PC-9 (cell line): Measurements from ENCODE around the gene PRR7. TPM values are rescaled to one million over a fixed set of nuclear protein-coding genes. Genes with fewer than 3 reads are reported as not detected.

Source experiments
- BruUV-seq: library from RNA; stranded (reverse); fragments of 400-500 nt; replicated peaks from 2 replicates; lab custom pipeline; 2021; lab: Mats Ljungman, UMichigan
- CTCF ChIA-PET: fragments of 300-600 bp; sonication (Branson Sonifier 250); formaldehyde crosslinking; loops from one replicate; lab custom pipeline; 2022; ENCODE audit warnings: antibody characterized with exemption; lab: Charles Lee
- POLR2A ChIA-PET: fragments of 300-600 bp; sonication (Branson Sonifier 250); formaldehyde crosslinking; loops from one replicate; lab custom pipeline; 2022; ENCODE audit warnings: antibody characterized with exemption; ENCODE audit not compliant: unreplicated experiment; lab: Charles Lee
- DNase-seq, 2 experiments: peaks; one replicate each; pipeline versions ENCODE4 v3.0.0 to v3.0.0-alpha.2; 2015 to 2022; ENCODE audit warnings: mixed read lengths in 1 of 2
- H2AFZ ChIP-seq: fragments of 200-600 bp; sonication (generic); 2 replicates; pipeline ENCODE4 v1.8.1; 2017; ENCODE audit warnings: antibody characterized with exemption
- H3F3A ChIP-seq: fragments of 200-600 bp; sonication (generic); 2 replicates; pipeline ENCODE4 v1.8.1; 2017; ENCODE audit warnings: antibody characterized with exemption, mild to moderate bottlenecking, low read depth; ENCODE audit not compliant: insufficient read depth
- H3K27ac ChIP-seq: fragments of 200-600 bp; sonication (generic); 2 replicates; pipeline ENCODE4 v1.6.1; 2016; ENCODE audit warnings: mixed run types
- H3K27me3 ChIP-seq: fragments of 200-600 bp; sonication (generic); 2 replicates; pipeline ENCODE4 v1.6.1; 2016; ENCODE audit warnings: low read depth, mixed run types; ENCODE audit not compliant: insufficient read depth
- H3K36me3 ChIP-seq: fragments of 200-600 bp; sonication (generic); 2 replicates; pipeline ENCODE4 v1.6.1; 2016; ENCODE audit warnings: low read depth, mixed run types
- H3K4me1 ChIP-seq: fragments of 200-600 bp; sonication (generic); replicated peaks from 2 replicates; pipeline ENCODE4 v1.6.1; 2016; ENCODE audit warnings: mixed run types; ENCODE audit not compliant: insufficient read depth
- H3K4me2 ChIP-seq: fragments of 200-600 bp; sonication (generic); 2 replicates; pipeline ENCODE4 v1.6.1; 2017; ENCODE audit warnings: mixed run types
- H3K4me3 ChIP-seq: fragments of 200-600 bp; sonication (generic); 2 replicates; pipeline ENCODE4 v1.6.1; 2016; ENCODE audit warnings: mixed run types
- H3K79me2 ChIP-seq: fragments of 200-600 bp; sonication (generic); 2 replicates; pipeline ENCODE4 v1.6.1; 2017; ENCODE audit warnings: low read depth, mixed run types
- H3K9me2 ChIP-seq: fragments of 200-600 bp; sonication (generic); 2 replicates; pipeline ENCODE4 v1.8.1; 2017; ENCODE audit warnings: mild to moderate bottlenecking; ENCODE audit not compliant: insufficient read depth
- H3K9me3 ChIP-seq: fragments of 200-600 bp; sonication (generic); 2 replicates; pipeline ENCODE4 v1.8.1; 2016; ENCODE audit warnings: low read depth; ENCODE audit not compliant: insufficient read depth
- H4K20me1 ChIP-seq: fragments of 200-600 bp; sonication (generic); 2 replicates; pipeline ENCODE4 v1.8.1; 2017; ENCODE audit not compliant: insufficient read depth
- CTCF ChIP-seq: fragments of 200-600 bp; sonication (generic); conservative IDR thresholded peaks from 2 replicates; pipeline ENCODE4 v1.6.1; 2017; ENCODE audit warnings: mixed run types, antibody characterized with exemption, mild to moderate bottlenecking, moderate library complexity
- EZH2 ChIP-seq: fragments of 200-600 bp; sonication (generic); IDR thresholded peaks from 2 replicates; pipeline ENCODE4 v1.8.0; 2017; ENCODE audit warnings: antibody characterized with exemption, low read depth
- intact Hi-C: fragments of 100-400 bp; cut with micrococcal nuclease; formaldehyde crosslinking; loops from one replicate; pipeline ENCODE4 v1.10.0; 2022; ENCODE audit not compliant: unreplicated experiment
- total RNA-seq: library from RNA; stranded (reverse); gene quantifications from 2 replicates; pipeline ENCODE4 v1.2.3, GENCODE V29; 2021

The PRR7 gene
- total RNA-seq, 1 experiment from 2014 or later = 22.2 TPM

DNA sequence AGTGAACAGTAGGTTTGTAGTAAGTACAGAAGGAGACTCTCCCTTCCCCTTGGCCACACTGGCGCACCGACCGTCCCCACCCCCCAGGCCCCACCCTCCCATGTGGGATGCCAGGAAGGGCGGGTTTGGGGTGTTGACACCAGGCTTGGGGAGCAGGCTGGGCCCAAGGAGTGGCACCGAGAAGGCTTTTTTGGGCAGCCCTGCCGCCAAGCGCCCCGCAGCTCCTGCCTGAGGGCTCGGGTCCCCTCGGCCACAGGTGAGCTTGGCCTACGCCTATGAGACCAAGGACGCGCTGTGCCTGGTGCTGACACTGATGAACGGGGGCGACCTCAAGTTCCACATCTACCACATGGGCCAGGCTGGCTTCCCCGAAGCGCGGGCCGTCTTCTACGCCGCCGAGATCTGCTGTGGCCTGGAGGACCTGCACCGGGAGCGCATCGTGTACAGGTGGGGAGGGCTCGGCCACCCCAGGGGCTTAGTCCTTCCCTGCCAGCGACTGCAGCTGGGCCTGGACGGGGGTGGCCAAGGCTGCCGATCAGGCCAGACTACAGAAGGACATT, 12.9 kb upstream of the PRR7 start:
- Histone ChIP-seq H3K36me3 (no peaks in the 10 kb centered on the region), H3K4me1 (no peaks in the 10 kb centered on the region)

DNA sequence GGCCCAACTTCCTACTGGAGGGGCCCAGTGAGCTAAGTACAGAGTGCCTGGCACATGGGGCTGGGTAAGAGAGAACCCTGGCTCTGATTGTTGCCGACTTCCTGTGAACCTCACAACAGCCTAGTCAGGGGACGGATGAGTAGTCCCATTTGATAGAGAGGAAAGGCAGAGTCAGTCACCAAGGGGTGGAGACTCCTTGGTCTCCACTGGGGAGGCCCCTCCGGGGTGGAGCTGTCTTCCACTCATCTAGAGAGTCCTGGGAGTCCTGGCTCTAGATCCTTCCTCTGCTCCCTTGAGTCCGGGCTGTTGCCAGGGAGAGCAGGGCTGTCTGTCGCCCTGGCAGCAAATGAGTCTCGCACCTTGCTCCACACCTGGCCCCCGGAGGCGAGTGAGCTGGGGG, 12.2 kb upstream of the PRR7 start:
- DNase-seq = no peak
- no peaks in the 10 kb centered on the region for H3K27me3 ChIP-seq
- H3K79me2 ChIP-seq = peaks cover 7% of the 10 kb centered on the region
- no peaks in the 10 kb centered on the region for H3K4me1 ChIP-seq
- H3K36me3 ChIP-seq = no peaks in the 10 kb centered on the region
- POLR2A ChIA-PET = no interaction called here
- peaks cover 37% of the 10 kb centered on the region for H3F3A ChIP-seq
- no peaks in the 10 kb centered on the region for H3K9me2 ChIP-seq
- no peak overlapping the region for H2AFZ ChIP-seq
- H4K20me1 ChIP-seq = peaks cover 15% of the 10 kb centered on the region; the same call in 1 of the 2 replicates
- CTCF ChIA-PET = no interaction called here
- TF ChIP-seq CTCF (no peak), EZH2 (no peak)
- H3K27ac ChIP-seq = no peak overlapping the region
- no peak overlapping the region for H3K4me2 ChIP-seq
- BruUV-seq = no TSS peak
- no peak overlapping the region for H3K4me3 ChIP-seq
- H3K9me3 ChIP-seq = no peaks in the 10 kb centered on the region
- intact Hi-C loops = no loop called here

More for the DNA sequence above, 12.9 kb upstream of the PRR7 start:
- ChIA-PET POLR2A (interaction anchor here (0.6 kb wide), 1 partner anchor 47 kb away, joined by 4 read pairs; no protein-coding TSS in a partner anchor), CTCF (no interaction called here)
- H3K9me2 ChIP-seq = no peaks in the 10 kb centered on the region
- no peak overlapping the region for H3K27ac ChIP-seq
- BruUV-seq = no TSS peak
- intact Hi-C loops = no loop called here
- H3K4me3 ChIP-seq = no peak overlapping the region
- no peaks in the 10 kb centered on the region for H3K27me3 ChIP-seq
- peaks cover 14% of the 10 kb centered on the region for H3K79me2 ChIP-seq
- TF ChIP-seq CTCF (no peak), EZH2 (no peak)
- peaks cover 16% of the 10 kb centered on the region for H4K20me1 ChIP-seq
- no peak overlapping the region for H2AFZ ChIP-seq
- H3F3A ChIP-seq = peaks cover 30% of the 10 kb centered on the region; the same call in 1 of the 2 replicates
- no peak overlapping the region for H3K4me2 ChIP-seq
- H3K9me3 ChIP-seq = no peaks in the 10 kb centered on the region
- no peak for DNase-seq

- no peaks in the 10 kb centered on the region for H3K4me1 ChIP-seq
- H3K4me3 ChIP-seq = no peak overlapping the region
- DNase-seq = no peak
- POLR2A ChIA-PET = no interaction called here
- no TSS peak for BruUV-seq
- no peaks in the 10 kb centered on the region for H3K27me3 ChIP-seq
- H3K4me2 ChIP-seq = no peak overlapping the region
- no peaks in the 10 kb centered on the region for H3K9me2 ChIP-seq
- peaks cover 8% of the 10 kb centered on the region; the same call in 1 of the 2 replicates for H4K20me1 ChIP-seq
- H3K36me3 ChIP-seq = no peaks in the 10 kb centered on the region
- intact Hi-C loops = no loop called here
- CTCF ChIA-PET = no interaction called here
- H2AFZ ChIP-seq = no peak overlapping the region
- 0 out of 2 replicates have a peak, but pooled peaks cover under 1% of the 10 kb centered on the region for H3K79me2 ChIP-seq
- H3F3A ChIP-seq = peaks cover 42% of the 10 kb centered on the region
- H3K9me3 ChIP-seq = no peaks in the 10 kb centered on the region
- TF ChIP-seq EZH2 (no peak), CTCF (no peak)
- no peak overlapping the region for H3K27ac ChIP-seq
These were observed 11.5 kb upstream of the PRR7 start for GRCh38 chr5:177434942-177435738.
